Epithelial cell of proximal tubule (primary cell): ENCODE results near the gene GSPT1. TPM values are rescaled to one million over a fixed set of nuclear protein-coding genes. Genes with fewer than 3 reads are reported as not detected.
"Not testable (repeated sequence)": the region's sequence is repeated elsewhere in the genome, so short reads cannot be mapped to it uniquely, and the experiment has no call there.

ENCODE experiments used
- DNase-seq: peaks from one replicate; pipeline ENCODE4 v3.0.0-alpha.2; 2011; ENCODE audit warnings: low read depth
- H3K4me3 ChIP-seq: 2 replicates; pipeline ENCODE4 v1.5.1; 2011; ENCODE audit warnings: low read depth, mild to moderate bottlenecking, low read length
- total RNA-seq: library from RNA; depleted of rRNA; stranded (reverse); fragments of >200 nt; gene quantifications from 2 replicates; pipeline ENCODE4 v1.2.3, GENCODE V29; 2015
- TF ChIP-seq, protein P1 (sequence below): conservative IDR thresholded peaks from 2 replicates; pipeline ENCODE4 v1.5.1; 2012; ENCODE audit warnings: low read depth, mild to moderate bottlenecking, low read length

The GSPT1 gene
- 87.3 and 145 TPM in 2 replicates for total RNA-seq

- TF ChIP-seq, protein P1, sequence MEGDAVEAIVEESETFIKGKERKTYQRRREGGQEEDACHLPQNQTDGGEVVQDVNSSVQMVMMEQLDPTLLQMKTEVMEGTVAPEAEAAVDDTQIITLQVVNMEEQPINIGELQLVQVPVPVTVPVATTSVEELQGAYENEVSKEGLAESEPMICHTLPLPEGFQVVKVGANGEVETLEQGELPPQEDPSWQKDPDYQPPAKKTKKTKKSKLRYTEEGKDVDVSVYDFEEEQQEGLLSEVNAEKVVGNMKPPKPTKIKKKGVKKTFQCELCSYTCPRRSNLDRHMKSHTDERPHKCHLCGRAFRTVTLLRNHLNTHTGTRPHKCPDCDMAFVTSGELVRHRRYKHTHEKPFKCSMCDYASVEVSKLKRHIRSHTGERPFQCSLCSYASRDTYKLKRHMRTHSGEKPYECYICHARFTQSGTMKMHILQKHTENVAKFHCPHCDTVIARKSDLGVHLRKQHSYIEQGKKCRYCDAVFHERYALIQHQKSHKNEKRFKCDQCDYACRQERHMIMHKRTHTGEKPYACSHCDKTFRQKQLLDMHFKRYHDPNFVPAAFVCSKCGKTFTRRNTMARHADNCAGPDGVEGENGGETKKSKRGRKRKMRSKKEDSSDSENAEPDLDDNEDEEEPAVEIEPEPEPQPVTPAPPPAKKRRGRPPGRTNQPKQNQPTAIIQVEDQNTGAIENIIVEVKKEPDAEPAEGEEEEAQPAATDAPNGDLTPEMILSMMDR, result no peak
- DNase-seq, result peak; percentile 74
- peak within 1 kb of the TSS; percentile 72 for H3K4me3 ChIP-seq
These were observed at the start of gene GSPT1 for GRCh38 chr16:11915644-11916523. Gene GSPT1, minus strand, starts transcription at chr16:11915956. Its CDS starts 236 bp downstream, at chr16:11915720.

DNA sequence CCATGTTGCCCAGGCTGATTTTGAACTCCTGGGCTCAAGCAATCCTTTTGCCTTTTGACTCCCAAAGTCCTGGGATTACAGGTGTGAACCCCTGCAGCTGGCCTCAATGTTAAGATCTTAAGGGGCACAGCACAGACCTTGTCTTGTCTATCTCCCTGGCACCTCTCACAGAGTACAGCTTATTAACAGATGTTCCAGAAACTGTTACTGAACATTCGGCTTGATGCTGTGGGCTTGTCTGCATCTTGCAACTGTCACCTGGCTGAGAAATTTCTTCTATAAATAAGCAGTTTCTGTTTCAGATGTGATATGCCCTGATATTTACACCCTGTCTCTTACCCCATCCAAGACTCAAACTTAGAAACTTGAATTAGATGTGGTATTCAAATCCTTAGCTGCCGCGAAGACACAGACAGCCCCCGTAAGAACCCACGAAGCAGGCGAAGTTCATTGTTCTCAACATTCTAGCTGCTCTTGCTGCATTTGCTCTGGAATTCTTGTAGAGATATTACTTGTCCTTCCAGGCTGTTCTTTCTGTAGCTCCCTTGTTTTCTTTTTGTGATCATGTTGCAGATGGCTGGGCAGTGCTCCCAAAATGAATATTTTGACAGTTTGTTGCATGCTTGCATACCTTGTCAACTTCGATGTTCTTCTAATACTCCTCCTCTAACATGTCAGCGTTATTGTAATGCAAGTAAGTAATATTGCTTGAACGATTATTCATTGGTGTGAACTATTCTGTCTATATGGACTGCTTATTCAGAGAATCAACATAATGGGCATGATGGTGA lies 49.2 kb upstream of the GSPT1 start, which contains the start of gene TNFRSF17:
Gene TNFRSF17 (plus strand): TSS at position 450 of the 791 bp plus-strand sequence. CDS start 115 bp downstream, at position 565.
- TF ChIP-seq, protein P1, result no peak
- no peak within 1 kb of the TSS for H3K4me3 ChIP-seq
- no peak for DNase-seq

DNA sequence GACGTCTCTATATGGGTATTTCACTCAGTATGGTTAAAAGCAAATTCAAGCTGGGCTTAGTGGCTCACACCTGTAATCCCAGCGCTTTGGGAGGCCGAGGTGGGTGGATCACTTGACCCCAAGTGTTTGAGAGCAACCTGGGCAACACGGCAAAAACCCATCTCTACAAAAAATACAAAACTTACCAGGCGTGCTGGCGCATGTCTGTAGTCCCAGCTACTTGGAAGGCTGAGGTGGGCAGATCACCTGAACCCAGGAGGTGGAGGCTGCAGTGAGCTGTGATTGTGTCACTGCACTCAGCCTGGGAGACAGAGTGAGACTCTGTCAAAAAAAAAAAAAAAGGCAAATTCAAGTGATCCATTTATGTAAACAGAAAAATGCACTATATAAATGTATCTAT lies 48.0 kb upstream of the GSPT1 start:
- H3K4me3 ChIP-seq, result no peak overlapping the region
- no peak for DNase-seq
- TF ChIP-seq, protein P1, result no peak

DNA sequence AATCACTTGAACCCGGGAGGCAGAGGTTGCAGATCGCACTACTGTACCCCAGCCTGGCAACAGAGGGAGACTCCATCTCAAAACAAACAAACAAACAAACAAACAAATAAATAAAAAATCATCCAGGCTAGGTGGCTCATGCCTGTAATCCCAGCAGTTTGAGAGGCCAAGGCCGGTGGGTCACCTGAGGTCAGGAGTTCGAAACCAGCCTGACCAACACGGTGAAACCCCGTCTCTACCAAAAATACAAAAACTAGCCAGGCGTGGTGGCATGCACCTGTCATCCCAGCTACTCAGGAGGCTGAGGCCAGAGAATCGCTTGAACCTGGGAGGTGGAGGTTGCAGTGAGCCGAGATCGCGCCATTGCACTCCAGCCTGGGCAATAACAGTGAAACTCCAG lies 47.2 kb upstream of the GSPT1 start:
- DNase-seq, H3K4me3 ChIP-seq: not testable (repeated sequence)

GRCh38 chr16:11962457-11962856 lies 46.7 kb upstream of the GSPT1 start:
- not testable (repeated sequence) for DNase-seq, H3K4me3 ChIP-seq

GRCh38 chr16:11957591-11958395 lies 42.0 kb upstream of the GSPT1 start:
- no peak for DNase-seq
- no peak overlapping the region for H3K4me3 ChIP-seq
- TF ChIP-seq, protein P1, result no peak

GRCh38 chr16:11956558-11956957 lies 40.8 kb upstream of the GSPT1 start:
- TF ChIP-seq, protein P1, result no peak
- no peak for DNase-seq
- no peak overlapping the region for H3K4me3 ChIP-seq
